ENCODE data around the gene SGPP1. TPM values are rescaled to one million over a fixed set of nuclear protein-coding genes. Genes with fewer than 3 reads are reported as not detected.

Gene SGPP1, protein sequence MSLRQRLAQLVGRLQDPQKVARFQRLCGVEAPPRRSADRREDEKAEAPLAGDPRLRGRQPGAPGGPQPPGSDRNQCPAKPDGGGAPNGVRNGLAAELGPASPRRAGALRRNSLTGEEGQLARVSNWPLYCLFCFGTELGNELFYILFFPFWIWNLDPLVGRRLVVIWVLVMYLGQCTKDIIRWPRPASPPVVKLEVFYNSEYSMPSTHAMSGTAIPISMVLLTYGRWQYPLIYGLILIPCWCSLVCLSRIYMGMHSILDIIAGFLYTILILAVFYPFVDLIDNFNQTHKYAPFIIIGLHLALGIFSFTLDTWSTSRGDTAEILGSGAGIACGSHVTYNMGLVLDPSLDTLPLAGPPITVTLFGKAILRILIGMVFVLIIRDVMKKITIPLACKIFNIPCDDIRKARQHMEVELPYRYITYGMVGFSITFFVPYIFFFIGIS
- total RNA-seq (44.3 and 46.4 TPM in 2 replicates), polyA plus RNA-seq (13.8 and 19.0 TPM in 2 replicates), polyA minus RNA-seq (34.2 and 45.4 TPM in 2 replicates)
- 32.8 TPM for total RNA-seq (2013)

DNA sequence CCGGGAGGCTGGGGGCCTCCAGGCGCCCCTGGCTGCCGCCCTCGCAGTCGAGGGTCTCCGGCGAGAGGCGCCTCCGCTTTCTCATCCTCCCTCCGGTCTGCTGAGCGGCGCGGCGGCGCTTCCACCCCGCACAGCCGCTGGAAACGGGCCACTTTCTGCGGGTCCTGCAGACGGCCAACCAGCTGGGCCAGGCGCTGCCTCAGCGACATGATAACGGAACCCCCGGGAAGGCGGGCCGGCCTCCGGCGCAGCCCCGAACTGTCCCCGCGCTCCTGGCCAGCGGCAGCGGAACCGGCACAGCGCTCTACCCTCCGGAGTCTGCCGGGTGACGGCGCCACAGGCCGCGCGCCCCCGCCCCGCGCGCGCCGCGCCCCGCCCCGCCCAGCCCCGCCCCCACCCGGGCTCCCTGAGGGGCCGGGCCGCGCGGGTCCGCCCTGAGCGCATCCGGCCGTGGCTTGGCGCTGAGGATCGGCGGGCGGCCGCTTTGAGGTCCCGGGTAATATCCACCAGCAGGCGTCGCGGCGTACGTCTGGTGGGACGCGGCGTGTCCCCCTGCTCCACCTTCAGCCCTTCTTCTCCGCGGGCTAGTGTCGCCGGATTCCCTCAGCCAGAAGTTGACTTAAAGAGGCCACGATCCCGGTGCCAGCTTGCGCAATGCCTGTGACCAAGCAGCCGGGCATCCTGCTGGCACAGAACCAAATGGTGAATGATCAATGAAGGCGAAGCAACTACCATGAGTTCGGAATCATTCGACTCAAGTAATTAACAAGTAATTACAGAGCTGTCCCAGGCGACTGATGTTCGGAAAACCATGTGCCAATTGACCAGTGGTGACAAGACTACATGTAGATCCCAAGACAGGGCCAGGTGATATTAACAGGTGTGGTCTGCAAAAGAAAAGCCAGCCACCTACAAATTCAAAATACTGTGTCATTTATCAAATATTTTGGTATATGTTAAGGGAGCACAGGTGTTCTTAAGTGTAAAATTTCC, at the start of gene SGPP1:
Gene SGPP1 (minus strand): TSS at position 330 of the 993 bp plus-strand sequence. CDS start 121 bp downstream, at position 209.
- Mint-ChIP-seq H3K27ac (peak within 1 kb of the TSS; percentile 97), H3K4me1 (peaks cover 35% of the 10 kb centered on the region), H3K27me3 (no peaks in the 10 kb centered on the region), H3K9me3 (ENCODE audit: insufficient read depth) (no peaks in the 10 kb centered on the region), H3K4me3 (peak within 1 kb of the TSS; percentile 100)
- H3K79me2 ChIP-seq (ENCODE audit: control insufficient read depth, insufficient read depth, low read length), result peaks cover 43% of the 10 kb centered on the region
- no peaks in the 10 kb centered on the region for H3K36me3 ChIP-seq (replicated peaks in 1 of 2; ENCODE audit: control extremely low read depth in 1 of 2, control insufficient read depth in 1 of 2, extremely low read depth in 1 of 2, insufficient read depth in 2 of 2, low read length in 1 of 2)
- DNase-seq, result peak; percentile 92
- ATAC-seq (ENCODE audit: low read depth), result peak; percentile 92
- H3K4me2 ChIP-seq (replicated peaks; ENCODE audit: low read depth, low read length, poor library complexity, severe bottlenecking), result peak within 1 kb of the TSS; percentile 85
- no peaks in the 10 kb centered on the region for H3K27me3 ChIP-seq (replicated peaks in 1 of 4; ENCODE audit: control extremely low read depth in 1 of 4, control insufficient read depth in 3 of 4, insufficient read depth in 4 of 4, low read length in 3 of 4)
- ChIA-PET CTCF (interaction anchor here (0.6 to 6.7 kb wide), 11 partner anchors 9 to 185 kb away, joined by 3 to 92 read pairs (median 3); partner anchors contain the start of gene PPP2R5E), POLR2A (interaction anchor here (0.9 to 2.9 kb wide), 3 partner anchors 21 to 86 kb away, joined by 3 to 12 read pairs (median 9); partner anchors contain the start of gene WDR89)
- peaks cover 20 to 29% of the 10 kb centered on the region in 2 donors for H3K4me1 ChIP-seq (ENCODE audit: control insufficient read depth in 2 of 2, insufficient read depth in 2 of 2, low read length in 2 of 2)
- intact Hi-C loops (cut with micrococcal nuclease), result loop anchor here (1.0 to 5.0 kb wide), 7 partner anchors 18 to 1374 kb away; partner anchors contain the start of genes MAX, MTHFD1, PPP2R5E and WDR89
- H3K9me3 ChIP-seq (ENCODE audit: control extremely low read depth in 1 of 3, control insufficient read depth in 2 of 3, insufficient read depth in 1 of 3, low read length in 2 of 3), result no peaks in the 10 kb centered on the region
- peak within 1 kb of the TSS; percentile 90 for H2AFZ ChIP-seq (ENCODE audit: insufficient read depth, low read depth, low read length, poor library complexity, severe bottlenecking)
- no peaks in the 10 kb centered on the region for H4K20me1 ChIP-seq (ENCODE audit: control insufficient read depth, insufficient read depth, low read length, poor library complexity, severe bottlenecking)
- peak within 1 kb of the TSS; percentile 90 for H3K9ac ChIP-seq (ENCODE audit: low read length)
- peak within 1 kb of the TSS; percentile 78 to 81 for H3K27ac ChIP-seq (ENCODE audit: low read length in 2 of 2)
- H3K4me3 ChIP-seq (ENCODE audit: control extremely low read depth in 1 of 5, extremely low read depth in 1 of 5, insufficient read depth in 1 of 5, low read depth in 2 of 5, low read length in 4 of 5), result peak within 1 kb of the TSS; percentile 79 to 95 (median 92)
- TF ChIP-seq, protein P1, sequence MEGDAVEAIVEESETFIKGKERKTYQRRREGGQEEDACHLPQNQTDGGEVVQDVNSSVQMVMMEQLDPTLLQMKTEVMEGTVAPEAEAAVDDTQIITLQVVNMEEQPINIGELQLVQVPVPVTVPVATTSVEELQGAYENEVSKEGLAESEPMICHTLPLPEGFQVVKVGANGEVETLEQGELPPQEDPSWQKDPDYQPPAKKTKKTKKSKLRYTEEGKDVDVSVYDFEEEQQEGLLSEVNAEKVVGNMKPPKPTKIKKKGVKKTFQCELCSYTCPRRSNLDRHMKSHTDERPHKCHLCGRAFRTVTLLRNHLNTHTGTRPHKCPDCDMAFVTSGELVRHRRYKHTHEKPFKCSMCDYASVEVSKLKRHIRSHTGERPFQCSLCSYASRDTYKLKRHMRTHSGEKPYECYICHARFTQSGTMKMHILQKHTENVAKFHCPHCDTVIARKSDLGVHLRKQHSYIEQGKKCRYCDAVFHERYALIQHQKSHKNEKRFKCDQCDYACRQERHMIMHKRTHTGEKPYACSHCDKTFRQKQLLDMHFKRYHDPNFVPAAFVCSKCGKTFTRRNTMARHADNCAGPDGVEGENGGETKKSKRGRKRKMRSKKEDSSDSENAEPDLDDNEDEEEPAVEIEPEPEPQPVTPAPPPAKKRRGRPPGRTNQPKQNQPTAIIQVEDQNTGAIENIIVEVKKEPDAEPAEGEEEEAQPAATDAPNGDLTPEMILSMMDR (IDR thresholded peaks at IDR 0.05), result peak; percentile 49
- TF ChIP-seq EZH2 (IDR thresholded peaks at IDR 0.05; ENCODE audit: borderline replicate concordance, insufficient read depth, low read depth, low read length, poor library complexity, severe bottlenecking), result no peak
- under 1% methylated on average over 86 of the region's 88 CpGs for WGBS (ENCODE audit: insufficient coverage)

Data from B cell (primary cell).